Measurements from ENCODE around the gene SH2D4B.

Gene SH2D4B

DNA sequence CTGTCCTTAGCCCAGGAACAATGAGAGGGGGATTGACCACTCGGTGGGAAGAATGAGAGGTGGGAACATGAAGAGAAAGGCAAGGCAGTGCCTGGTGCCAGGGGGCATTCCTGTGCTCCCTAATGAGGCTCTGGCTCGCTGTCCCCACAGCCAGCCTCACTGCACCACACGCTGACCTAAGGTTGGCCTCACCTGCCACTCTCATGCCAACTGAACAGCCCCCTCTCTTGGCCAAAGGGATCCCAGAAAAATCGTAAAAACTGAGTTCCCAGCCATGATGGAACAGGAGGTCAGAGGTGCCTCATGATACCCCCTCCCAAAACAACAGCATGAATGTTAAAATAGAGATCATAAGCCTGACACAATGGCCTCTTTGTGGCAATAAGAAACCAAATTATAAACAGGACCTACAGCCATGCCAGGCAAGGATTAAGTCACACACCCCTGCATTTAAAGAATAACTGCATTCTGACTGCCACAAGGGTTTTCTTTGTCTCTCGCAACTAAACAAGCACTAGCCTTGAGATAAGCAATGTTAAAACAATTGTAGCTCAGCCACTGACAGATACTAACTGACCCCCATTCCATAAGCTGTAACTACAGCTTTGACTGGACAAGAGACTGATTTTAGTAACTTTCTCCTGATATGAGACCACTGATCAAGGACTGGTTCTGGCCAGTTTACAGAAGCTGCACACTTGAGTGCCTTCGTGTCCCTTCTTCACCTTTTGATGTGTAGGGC lies 149.2 kb downstream of the SH2D4B start:
- Histone ChIP-seq H3K4me3 (ENCODE audit: low read depth in 1 of 2, low read length in 1 of 2) (no peak overlapping the region), H3K27me3 (peaks cover 29% of the 10 kb centered on the region), H3K36me3 (no peaks in the 10 kb centered on the region), H3K27ac (no peak overlapping the region), H3K4me1 (ENCODE audit: control insufficient read depth in 1 of 2, insufficient read depth in 1 of 2, low read depth in 1 of 2, low read length in 1 of 2) (no peaks in the 10 kb centered on the region), H3K9me3 (no peaks in the 10 kb centered on the region)
- TF ChIP-seq, protein P1, sequence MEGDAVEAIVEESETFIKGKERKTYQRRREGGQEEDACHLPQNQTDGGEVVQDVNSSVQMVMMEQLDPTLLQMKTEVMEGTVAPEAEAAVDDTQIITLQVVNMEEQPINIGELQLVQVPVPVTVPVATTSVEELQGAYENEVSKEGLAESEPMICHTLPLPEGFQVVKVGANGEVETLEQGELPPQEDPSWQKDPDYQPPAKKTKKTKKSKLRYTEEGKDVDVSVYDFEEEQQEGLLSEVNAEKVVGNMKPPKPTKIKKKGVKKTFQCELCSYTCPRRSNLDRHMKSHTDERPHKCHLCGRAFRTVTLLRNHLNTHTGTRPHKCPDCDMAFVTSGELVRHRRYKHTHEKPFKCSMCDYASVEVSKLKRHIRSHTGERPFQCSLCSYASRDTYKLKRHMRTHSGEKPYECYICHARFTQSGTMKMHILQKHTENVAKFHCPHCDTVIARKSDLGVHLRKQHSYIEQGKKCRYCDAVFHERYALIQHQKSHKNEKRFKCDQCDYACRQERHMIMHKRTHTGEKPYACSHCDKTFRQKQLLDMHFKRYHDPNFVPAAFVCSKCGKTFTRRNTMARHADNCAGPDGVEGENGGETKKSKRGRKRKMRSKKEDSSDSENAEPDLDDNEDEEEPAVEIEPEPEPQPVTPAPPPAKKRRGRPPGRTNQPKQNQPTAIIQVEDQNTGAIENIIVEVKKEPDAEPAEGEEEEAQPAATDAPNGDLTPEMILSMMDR (IDR thresholded peaks at IDR 0.05) = no peak

DNA sequence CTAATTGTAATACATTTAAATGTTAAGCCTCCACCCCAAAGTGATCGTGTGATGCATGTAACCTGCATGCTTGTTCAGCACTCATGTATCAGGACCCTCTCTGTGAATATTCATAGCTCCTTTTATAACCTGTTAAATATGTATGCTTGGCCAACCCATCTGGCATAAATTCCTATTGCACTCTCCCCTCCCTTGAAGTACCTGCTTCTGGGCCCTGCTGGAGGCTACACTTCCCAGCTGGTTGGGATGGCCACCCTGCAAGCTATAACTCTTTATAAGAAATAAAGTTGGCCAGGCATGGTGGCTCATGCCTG lies 149.7 kb downstream of the SH2D4B start:
- Histone ChIP-seq H3K4me1 (ENCODE audit: control insufficient read depth in 1 of 2, insufficient read depth in 1 of 2, low read depth in 1 of 2, low read length in 1 of 2) (no peaks in the 10 kb centered on the region), H3K27ac (no peak overlapping the region), H3K36me3 (no peaks in the 10 kb centered on the region), H3K27me3 (peaks cover 33% of the 10 kb centered on the region), H3K9me3 (no peaks in the 10 kb centered on the region), H3K4me3 (ENCODE audit: low read depth in 1 of 2, low read length in 1 of 2) (no peak overlapping the region)
- TF ChIP-seq, protein P1 (IDR thresholded peaks at IDR 0.05) = no peak

DNA sequence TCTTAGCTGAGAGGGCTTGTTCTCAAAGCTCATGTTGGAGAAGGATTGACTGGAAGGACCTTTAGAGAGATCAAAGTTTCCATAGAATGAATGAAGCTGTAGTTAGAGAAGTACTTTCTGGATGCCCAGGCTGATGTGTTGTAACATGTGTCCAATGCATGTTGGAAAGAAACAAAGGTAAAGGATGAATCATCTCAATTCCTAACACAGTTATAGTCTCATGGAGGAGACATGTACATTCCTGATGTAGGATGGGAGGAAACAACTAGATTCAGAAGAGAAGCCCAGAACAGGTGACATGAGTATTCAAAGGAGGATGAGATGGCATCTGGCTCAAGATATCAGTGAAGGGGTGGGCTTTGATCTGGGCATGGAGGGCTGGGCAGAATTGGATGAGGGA lies 152.7 kb downstream of the SH2D4B start:
- Histone ChIP-seq H3K27me3 (peaks cover 33% of the 10 kb centered on the region), H3K4me3 (ENCODE audit: low read depth in 1 of 2, low read length in 1 of 2) (no peak overlapping the region), H3K36me3 (no peaks in the 10 kb centered on the region), H3K27ac (no peak overlapping the region), H3K9me3 (no peaks in the 10 kb centered on the region), H3K4me1 (ENCODE audit: control insufficient read depth in 1 of 2, insufficient read depth in 1 of 2, low read depth in 1 of 2, low read length in 1 of 2) (no peaks in the 10 kb centered on the region)
- TF ChIP-seq, protein P1 (IDR thresholded peaks at IDR 0.05) = no peak

DNA sequence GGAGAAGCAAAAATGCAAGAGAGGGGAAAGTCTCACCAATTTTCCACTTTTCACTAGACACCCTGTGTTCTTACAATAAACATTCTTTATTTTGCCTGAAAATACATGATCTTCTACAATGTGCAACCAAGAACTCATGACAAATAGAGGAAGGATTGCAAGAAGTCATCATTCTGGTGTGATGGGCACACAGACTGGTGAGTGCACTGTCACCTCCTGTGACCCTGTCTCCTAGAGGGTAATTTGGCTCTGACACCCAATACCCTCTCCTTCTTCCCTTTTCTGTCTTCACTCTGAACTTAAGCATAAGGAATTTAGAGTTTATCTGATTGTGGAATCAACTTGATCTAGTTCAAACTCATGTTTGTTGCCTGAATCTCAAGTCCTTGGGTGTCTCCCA lies 153.7 kb downstream of the SH2D4B start:
- Histone ChIP-seq H3K27me3 (peaks cover 33% of the 10 kb centered on the region), H3K27ac (no peak overlapping the region), H3K9me3 (no peaks in the 10 kb centered on the region), H3K4me3 (ENCODE audit: low read depth in 1 of 2, low read length in 1 of 2) (no peak overlapping the region), H3K36me3 (no peaks in the 10 kb centered on the region), H3K4me1 (ENCODE audit: control insufficient read depth in 1 of 2, insufficient read depth in 1 of 2, low read depth in 1 of 2, low read length in 1 of 2) (no peaks in the 10 kb centered on the region)
- TF ChIP-seq, protein P1 (IDR thresholded peaks at IDR 0.05) = no peak

DNA sequence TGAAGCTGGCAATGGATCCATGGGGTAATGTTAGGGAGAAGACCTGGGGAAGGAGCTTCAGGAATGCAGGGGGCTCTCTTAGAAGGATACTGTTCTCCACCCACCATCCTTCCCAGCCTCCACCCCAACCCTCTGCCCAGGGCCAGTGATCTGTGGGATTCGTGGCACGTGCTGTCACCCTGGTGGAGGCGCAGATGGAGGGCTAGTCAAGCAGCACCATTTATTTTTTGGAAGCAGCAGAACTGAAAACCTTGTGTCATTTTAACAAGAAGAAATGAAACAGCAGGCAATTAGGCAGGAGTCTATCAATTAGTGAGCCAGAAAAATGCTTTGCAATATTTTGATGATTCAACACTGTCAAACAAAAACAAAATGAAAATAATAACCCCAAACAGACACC lies 155.9 kb downstream of the SH2D4B start:
- no peak overlapping the region for H3K4me3 ChIP-seq (ENCODE audit: low read depth in 1 of 2, low read length in 1 of 2)
- no peak overlapping the region for H3K27ac ChIP-seq
- TF ChIP-seq, protein P1 (IDR thresholded peaks at IDR 0.05) = no peak
- no peaks in the 10 kb centered on the region for H3K36me3 ChIP-seq
- H3K4me1 ChIP-seq (ENCODE audit: control insufficient read depth in 1 of 2, insufficient read depth in 1 of 2, low read depth in 1 of 2, low read length in 1 of 2) = no peaks in the 10 kb centered on the region
- no peaks in the 10 kb centered on the region for H3K9me3 ChIP-seq
- peaks cover 39% of the 10 kb centered on the region for H3K27me3 ChIP-seq

Data from neutrophil (primary cell).